IPS DF 6.9 (cell line): Measurements from ENCODE around the gene ZNF516.

Source experiments
- DNase-seq: peaks from one replicate; pipeline ENCODE4 v3.0.0-alpha.2; 2013; ENCODE audit warnings: low read depth, low spot score
- H3K27ac ChIP-seq: one replicate; pipeline ENCODE4 v1.5.1; 2013; ENCODE audit warnings: low read length, control low read depth
- H3K27me3 ChIP-seq: 2 replicates; pipeline ENCODE4 v1.6.1; 2013; ENCODE audit warnings: mild to moderate bottlenecking, low read length; ENCODE audit not compliant: control insufficient read depth, insufficient read depth
- H3K36me3 ChIP-seq: 2 replicates; pipeline ENCODE4 v1.6.1; 2013; ENCODE audit warnings: low read length; ENCODE audit not compliant: control insufficient read depth, insufficient read depth
- H3K4me1 ChIP-seq: 2 replicates; pipeline ENCODE4 v1.6.1; 2013; ENCODE audit warnings: low read length; ENCODE audit not compliant: control insufficient read depth, insufficient read depth
- H3K4me3 ChIP-seq: 2 replicates; pipeline ENCODE4 v1.5.1; 2013; ENCODE audit warnings: mild to moderate bottlenecking, low read length
- H3K9me3 ChIP-seq: 2 replicates; pipeline ENCODE4 v1.6.1; 2013; ENCODE audit warnings: low read length, inconsistent platforms; ENCODE audit not compliant: control insufficient read depth, insufficient read depth
- WGBS: extraction: QIAGEN DNeasy Blood & Tissue Kit; methylation state at CpG from one replicate; pipeline ENCODE4 v1.1.7; 2013; ENCODE audit warnings: mixed read lengths, missing lambda C conversion rate; ENCODE audit not compliant: insufficient read length, insufficient coverage; 5-methylcytosine and 5-hydroxymethylcytosine counted together

Gene ZNF516

DNA sequence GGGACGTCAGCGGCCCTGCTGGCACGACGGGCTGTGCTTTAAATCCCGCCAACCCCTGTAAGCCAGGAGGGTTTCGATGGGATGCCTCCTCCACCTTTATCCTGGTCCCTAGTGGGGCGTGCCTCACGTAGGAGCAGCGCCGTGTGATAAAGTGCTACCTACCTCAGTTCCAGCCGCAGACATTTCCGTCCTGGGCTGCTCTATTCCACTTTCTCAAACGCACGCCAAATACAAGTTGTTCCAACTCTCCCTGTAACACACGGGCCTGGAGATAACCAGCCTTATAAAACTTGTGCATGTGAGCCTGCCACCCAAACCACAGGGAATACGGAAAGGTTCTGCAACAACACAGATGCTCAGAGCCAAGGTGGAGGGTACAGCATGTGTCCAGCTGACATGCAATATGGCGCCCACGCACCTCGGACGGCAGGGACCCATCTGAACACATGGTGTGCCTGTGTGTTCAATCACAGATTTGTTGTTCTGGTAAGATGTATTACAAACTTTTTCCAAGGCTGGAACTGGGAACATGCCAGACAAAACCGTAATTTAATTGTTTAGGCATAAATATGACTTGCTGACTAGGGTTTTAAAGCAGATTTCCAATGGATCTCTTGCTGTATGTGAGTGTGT is 47.7 kb downstream of the ZNF516 start:
- Histone ChIP-seq H3K4me1 (peaks cover 3% of the 10 kb centered on the region; the same call in 1 of the 2 replicates), H3K36me3 (peaks cover 4% of the 10 kb centered on the region; the same call in 1 of the 2 replicates), H3K9me3 (no peaks in the 10 kb centered on the region), H3K27me3 (peaks cover 5% of the 10 kb centered on the region), H3K4me3 (no peak overlapping the region), H3K27ac (no peak overlapping the region)
- no CpG with 5 or more reads among the region's 21 CpGs for WGBS
- no peak for DNase-seq

- no peak for DNase-seq
- no peak overlapping the region for H3K27ac ChIP-seq
- H3K4me1 ChIP-seq: no peaks in the 10 kb centered on the region; the same call in 1 of the 2 replicates
- peaks cover 1% of the 10 kb centered on the region; the same call in 1 of the 2 replicates for H3K27me3 ChIP-seq
- H3K4me3 ChIP-seq: no peak overlapping the region
- H3K36me3 ChIP-seq: peaks cover 5% of the 10 kb centered on the region; the same call in 1 of the 2 replicates
- WGBS: no CpG with 5 or more reads among the region's 20 CpGs
- H3K9me3 ChIP-seq: no peaks in the 10 kb centered on the region
Measured at GRCh38 chr18:76446321-76447257, 48.5 kb downstream of the ZNF516 start.

DNA sequence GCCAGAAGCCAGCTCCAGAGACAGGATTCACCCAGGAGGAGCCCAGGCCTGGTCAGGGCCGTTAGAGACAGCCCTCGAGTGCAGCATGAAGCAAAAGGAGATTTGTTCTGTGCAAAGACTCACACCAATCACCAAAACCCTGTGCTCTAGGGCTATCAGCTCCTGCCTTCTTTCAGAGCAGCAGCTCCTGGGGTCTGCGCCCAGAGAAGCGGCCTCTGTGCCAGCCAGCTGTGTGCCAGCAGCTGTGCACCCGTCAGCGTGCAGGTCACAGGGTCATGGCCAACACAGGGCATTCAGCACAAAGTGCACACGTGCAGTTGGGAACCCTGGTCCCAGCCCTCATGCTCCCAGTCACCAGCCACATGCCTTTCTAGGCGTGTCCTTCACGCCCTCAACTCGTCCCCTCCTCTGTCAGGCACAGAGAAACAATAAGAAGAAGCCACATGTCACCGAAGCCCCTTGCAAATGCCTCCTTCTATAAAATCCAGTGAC is 49.3 kb downstream of the ZNF516 start:
- H3K4me1 ChIP-seq: no peaks in the 10 kb centered on the region; the same call in 1 of the 2 replicates
- peaks cover 12% of the 10 kb centered on the region; the same call in 1 of the 2 replicates for H3K36me3 ChIP-seq
- H3K9me3 ChIP-seq: no peaks in the 10 kb centered on the region
- no peak for DNase-seq
- no CpG with 5 or more reads among the region's 11 CpGs for WGBS
- no peak overlapping the region for H3K27ac ChIP-seq
- no peak overlapping the region for H3K4me3 ChIP-seq
- H3K27me3 ChIP-seq: no peaks in the 10 kb centered on the region

DNA sequence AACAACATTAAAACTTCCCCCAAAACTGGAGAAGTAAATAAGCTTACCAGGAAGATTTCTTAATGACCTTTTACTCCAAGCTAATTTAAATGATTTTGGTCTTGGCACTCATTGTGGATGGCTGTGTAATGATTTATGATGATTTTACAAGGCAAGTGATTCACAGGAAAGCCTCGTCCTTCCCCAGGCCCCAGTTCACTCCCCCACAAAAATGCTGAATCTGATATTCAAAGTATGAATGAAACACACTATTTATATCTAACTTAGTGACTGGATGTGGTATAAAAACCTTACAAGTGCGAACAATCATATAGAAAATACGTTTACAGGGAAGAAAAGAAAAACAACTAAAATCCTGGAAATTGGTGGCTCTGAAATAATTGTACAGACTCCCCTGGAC is 49.8 kb downstream of the ZNF516 start:
- Histone ChIP-seq H3K27me3 (no peaks in the 10 kb centered on the region), H3K36me3 (peaks cover 12% of the 10 kb centered on the region; the same call in 1 of the 2 replicates), H3K4me1 (no peaks in the 10 kb centered on the region; the same call in 1 of the 2 replicates), H3K4me3 (no peak overlapping the region), H3K9me3 (no peaks in the 10 kb centered on the region), H3K27ac (no peak overlapping the region)
- no peak for DNase-seq
- WGBS: no CpG with 5 or more reads among the region's 3 CpGs

GRCh38 chr18:76444446-76445105 is 50.5 kb downstream of the ZNF516 start:
- Histone ChIP-seq H3K9me3 (no peaks in the 10 kb centered on the region), H3K4me1 (no peaks in the 10 kb centered on the region; the same call in 1 of the 2 replicates), H3K27me3 (no peaks in the 10 kb centered on the region), H3K36me3 (peaks cover 12% of the 10 kb centered on the region; the same call in 1 of the 2 replicates), H3K4me3 (no peak overlapping the region), H3K27ac (no peak overlapping the region)
- DNase-seq: no peak
- WGBS: no CpG with 5 or more reads among the region's 13 CpGs

DNA sequence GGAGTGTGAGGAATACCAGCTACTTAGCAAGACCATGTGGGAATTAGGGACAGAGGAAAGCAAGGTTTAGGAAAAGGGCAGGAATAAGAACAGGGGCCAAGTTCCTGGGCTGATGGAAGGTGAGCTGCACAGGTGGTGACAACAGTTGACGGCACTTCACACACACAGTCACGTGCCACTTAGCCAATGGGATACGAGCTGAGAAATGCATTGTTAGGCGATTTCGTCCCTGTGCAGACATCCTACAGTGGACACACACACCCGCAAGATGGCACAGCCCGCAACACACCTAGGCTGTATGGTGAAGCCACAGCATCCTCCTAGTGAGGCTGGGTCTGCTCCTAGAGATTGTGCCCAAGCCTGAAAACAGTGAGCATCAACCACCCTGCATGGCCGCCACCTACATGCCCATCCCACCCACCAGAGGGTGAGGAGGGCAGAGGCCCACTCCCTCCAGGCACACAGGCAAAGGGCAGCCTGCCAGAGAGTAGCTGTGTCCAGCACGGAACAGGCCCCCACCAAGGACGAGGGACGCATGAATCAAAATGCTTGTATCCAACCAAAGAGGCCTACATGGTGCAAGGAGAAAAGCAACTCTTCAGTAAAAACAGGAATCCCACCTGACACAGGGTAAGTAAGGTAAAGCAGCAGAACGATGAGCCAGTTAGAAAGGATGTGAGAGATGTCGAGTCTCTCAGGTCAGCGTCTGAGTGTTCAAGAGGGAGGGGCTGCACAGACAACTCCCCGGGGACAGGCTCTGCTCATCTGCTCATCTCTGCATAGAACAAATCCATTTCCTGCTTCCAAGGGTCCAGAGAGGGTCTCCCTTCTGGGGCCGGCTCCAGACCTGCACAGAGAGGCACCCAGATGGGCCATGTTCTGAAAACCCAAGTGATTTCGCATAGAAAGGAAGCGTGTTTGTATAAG is 51.3 kb downstream of the ZNF516 start:
- H3K9me3 ChIP-seq: no peaks in the 10 kb centered on the region
- H3K4me1 ChIP-seq: no peaks in the 10 kb centered on the region; the same call in 1 of the 2 replicates
- WGBS: no CpG with 5 or more reads among the region's 18 CpGs
- H3K27ac ChIP-seq: no peak overlapping the region
- no peak overlapping the region for H3K4me3 ChIP-seq
- no peaks in the 10 kb centered on the region for H3K27me3 ChIP-seq
- peaks cover 12% of the 10 kb centered on the region; the same call in 1 of the 2 replicates for H3K36me3 ChIP-seq
- no peak for DNase-seq

DNA sequence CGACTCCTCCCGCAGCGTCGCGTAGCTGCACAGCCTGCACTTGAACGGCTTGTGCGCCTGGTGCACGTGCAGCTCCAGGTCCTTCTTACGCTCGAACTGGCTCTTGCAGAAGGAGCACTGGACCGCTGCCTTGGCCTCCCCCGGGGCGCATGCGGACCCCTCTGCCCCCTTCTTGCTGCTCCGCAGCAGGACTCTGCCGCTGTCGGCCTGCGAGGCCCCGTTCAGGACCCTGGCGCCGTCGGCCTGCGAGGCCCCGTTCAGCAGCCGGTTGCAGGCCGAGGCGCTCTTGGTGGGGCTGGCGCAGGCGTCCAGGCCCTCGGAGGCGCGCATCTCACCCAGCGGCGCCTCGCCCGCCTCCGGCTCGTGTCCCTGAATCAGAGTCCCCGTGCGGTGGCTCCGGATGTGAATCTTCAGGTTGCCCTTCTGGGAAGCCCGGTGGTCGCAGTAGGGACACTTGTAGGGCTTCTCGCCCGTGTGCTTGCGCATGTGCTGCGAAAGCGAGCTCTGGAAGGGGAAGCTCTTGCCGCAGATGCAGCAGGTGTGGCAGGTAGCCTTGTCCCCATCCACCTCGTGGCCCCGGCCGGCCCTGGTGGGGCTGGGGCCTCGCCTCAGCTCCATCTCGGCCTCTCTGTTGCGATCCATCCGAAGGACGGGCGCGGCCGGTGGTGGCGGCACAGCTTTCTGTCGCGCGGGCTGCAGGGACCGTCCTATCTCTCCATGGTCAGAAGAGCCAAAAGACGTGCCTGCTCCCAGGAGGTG is 52.5 kb downstream of the ZNF516 start:
- Histone ChIP-seq H3K4me1 (no peaks in the 10 kb centered on the region; the same call in 1 of the 2 replicates), H3K27me3 (no peaks in the 10 kb centered on the region), H3K36me3 (peaks cover 12% of the 10 kb centered on the region; the same call in 1 of the 2 replicates), H3K27ac (no peak overlapping the region), H3K9me3 (no peaks in the 10 kb centered on the region), H3K4me3 (no peak overlapping the region)
- WGBS: no CpG with 5 or more reads among the region's 66 CpGs
- no peak for DNase-seq

- no peak overlapping the region for H3K27ac ChIP-seq
- H3K4me3 ChIP-seq: no peak overlapping the region
- DNase-seq: no peak
- no peaks in the 10 kb centered on the region; the same call in 1 of the 2 replicates for H3K4me1 ChIP-seq
- H3K36me3 ChIP-seq: peaks cover 12% of the 10 kb centered on the region; the same call in 1 of the 2 replicates
- no peaks in the 10 kb centered on the region for H3K27me3 ChIP-seq
- H3K9me3 ChIP-seq: no peaks in the 10 kb centered on the region
- no CpG with 5 or more reads among the region's 65 CpGs for WGBS
Measured at GRCh38 chr18:76441668-76442412, 53.2 kb downstream of the ZNF516 start.
